Iris pigment epithelial cell (primary cell): Measurements from ENCODE around the gene EIF2S3.
"Not testable (repeated sequence)": the region's sequence is repeated elsewhere in the genome, so short reads cannot be mapped to it uniquely, and the experiment has no call there.

Source experiments
- DNase-seq: peaks from one replicate; pipeline ENCODE4 v3.0.0-alpha.2; 2011; ENCODE audit warnings: low read depth

Gene EIF2S3

DNA sequence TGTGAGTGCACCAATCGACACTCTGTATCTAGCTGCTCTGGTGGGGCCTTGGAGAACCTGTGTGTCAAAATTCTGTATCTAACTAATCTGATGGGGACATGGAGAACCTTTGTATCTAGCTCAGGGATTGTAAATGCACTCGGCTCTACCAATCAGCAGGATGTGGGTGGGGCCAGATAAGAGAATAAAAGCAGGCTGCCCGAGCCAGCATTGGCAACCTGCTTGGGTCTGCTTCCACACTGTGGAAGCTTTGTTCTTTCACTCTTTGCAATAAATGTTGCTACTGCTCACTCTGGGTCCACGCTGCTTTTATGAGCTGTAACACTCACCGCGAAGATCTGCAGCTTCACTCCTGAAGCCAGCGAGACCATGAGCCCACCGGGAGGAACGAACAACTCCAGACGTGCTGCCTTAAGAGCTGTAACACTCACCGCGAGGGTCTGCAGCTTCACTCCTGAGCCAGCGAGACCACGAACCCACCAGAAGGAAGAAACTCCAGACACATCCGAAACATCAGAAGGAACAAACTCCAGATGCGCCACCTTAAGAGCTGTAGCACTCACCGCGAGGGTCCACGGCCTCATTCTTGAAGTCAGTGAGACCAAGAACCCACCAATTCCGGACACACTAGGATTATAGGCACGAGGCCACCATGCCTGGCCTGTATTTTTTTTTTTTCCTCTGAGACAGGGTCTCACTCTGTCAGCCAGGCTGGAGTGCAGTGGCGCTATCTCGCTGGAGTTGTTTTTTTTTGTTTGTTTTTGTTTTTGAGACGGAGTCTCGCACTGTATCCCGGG lies 4.0 kb upstream of the EIF2S3 start:
- not testable (repeated sequence) for DNase-seq

DNA sequence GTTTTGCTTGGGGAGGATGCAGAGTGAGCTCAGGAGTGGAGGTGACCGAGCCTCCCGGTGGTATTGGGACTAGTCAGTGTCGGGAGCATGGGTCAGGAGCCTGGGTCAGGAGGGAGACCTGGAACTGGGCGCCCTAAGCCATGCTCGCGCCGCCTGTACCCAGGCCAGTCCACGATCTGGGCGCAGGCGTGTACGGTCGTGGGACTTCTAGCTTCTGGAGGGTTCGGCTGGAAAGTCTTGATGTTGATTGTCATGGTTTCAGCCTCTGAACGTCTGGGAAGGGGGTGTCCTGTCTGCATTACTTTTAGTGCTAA lies 244 bp downstream of the EIF2S3 start:
- DNase-seq: no peak

DNA sequence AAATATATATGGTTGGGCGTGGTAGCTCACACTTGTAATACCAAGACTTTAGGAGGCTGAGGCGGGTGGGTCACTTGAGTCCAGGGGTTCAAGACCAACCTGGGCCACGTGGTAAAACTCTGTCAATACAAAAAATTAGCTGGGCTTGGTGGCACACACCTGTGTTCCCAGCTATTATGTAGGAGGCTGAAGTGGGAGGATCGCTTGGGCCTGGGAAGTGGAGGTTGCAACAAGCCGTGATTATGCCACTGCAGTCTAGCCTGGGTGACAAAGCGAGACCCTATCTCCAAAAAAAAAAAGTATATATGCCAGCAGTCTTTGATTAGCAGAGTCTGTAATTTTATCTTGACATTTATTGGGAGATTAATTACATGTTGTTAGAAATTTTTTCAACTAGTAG lies 8.7 kb downstream of the EIF2S3 start:
- DNase-seq: no peak

DNA sequence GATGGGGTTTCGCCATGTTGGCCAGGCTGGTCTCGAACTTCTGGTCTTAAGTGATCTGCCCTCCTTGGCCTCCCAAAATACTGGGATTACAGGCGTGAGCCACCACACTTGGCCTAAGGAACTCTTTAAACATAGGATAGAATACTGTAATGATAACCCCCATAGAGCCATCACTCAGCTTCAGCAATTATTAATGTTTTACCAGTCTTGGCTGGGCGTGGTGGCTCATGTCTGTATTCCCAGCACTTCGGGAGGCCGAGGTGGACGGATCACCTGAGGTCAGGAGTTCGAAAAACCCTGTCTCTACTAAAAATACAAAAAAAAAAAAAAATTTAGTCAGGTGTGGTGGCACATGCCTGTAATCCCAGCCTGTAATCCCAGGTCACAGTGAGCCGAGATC lies 15.1 kb downstream of the EIF2S3 start:
- no peak for DNase-seq

DNA sequence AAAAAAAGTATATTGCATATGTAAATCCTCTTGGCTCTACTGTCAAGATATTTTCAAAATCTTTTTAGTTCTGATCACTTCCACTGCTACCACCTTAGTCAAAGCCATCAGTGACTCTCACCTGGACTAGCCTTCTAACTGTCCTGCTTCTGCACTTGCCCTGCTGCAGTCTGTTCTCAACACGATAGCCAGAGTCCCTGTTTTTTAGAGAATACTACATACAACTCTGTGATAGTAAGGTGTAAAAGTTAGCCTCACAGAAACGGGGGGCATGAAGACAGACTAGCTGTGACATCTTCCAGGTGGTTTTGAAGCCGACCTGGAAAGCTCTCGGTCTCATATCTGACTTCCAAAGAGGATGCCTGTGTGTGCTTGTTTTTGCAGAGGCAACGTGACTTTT lies 24.7 kb downstream of the EIF2S3 start:
- DNase-seq: no peak

DNA sequence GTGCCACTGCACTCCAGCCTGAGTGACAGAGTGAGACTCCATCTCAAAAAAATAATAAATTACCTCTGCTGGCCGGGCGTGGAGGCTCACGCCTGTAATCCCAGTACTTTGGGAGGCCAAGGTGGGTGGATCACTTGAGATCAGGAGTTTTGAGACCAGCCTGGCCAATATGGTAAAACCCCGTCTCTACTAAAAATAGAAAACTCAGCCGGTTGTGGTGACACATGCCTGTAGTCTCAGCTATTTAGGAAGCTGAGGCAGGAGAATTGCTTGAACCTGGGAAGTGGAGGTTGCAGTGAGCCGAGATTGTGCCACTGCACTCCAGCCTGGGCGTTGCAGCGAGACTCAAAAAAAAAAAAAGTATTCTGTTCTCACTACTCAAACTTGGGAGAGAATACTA lies 25.5 kb downstream of the EIF2S3 start:
- DNase-seq: not testable (repeated sequence)

DNA sequence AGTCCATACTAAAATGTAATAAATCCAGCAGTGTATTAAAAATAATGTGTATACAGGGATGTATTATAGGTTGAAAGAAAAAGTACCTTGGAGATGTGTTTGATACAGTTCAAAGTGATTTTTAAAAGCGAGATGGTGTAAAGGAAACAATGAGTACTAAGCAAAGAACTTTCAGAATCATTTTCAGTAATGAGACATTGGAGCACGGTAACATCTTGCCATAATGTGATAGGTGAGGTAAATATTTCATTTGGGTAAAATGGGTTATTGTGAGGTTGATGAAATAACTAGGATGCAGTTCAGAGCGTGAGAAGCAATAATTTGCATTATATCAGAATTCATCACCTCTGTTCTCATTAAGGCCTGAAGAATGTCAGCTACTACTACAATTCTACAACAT lies 25.9 kb downstream of the EIF2S3 start:
- no peak for DNase-seq

DNA sequence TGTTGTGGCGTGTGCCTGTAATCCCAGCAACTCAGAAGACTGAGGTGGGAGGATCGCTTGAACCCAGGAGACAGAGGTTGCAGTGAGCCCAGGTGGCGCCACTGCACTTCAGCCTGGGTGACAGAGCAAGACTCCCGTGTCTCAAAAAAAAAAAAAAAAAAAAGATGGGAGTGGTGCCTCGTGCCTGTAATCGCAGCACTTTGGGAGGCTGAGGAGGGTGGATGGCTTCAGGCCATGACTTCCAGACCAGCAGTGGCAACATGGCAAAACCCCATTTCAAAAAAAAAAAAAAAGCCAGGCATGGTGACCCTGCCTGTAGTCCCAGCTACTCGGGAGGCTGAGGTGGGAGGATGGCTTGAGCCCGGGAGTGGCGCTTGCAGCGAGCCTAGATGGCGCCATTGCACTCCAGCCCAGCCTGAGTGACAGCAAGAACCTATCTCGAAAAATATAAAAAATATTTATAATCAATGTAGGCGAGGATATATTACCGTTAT lies 27.0 kb downstream of the EIF2S3 start:
- peak; percentile 75 for DNase-seq

DNA sequence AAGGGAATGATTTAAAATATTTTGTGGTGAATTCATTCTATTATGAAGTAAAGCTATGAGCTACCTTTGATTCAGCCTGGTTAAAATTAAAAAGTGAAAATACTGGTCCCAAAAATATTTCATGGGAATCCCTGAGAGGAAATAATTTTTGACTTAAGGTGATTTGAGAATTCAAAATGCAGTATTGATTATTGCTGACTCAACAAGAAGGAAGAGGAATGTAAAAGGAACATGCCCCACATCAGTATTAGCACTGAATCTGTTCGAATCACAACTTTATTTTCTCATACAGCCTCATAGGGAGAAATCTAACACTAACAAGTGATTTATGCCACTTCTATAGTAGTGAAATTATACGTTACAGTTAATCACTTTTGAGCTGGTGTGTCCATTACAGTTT lies 27.7 kb downstream of the EIF2S3 start:
- DNase-seq: no peak

DNA sequence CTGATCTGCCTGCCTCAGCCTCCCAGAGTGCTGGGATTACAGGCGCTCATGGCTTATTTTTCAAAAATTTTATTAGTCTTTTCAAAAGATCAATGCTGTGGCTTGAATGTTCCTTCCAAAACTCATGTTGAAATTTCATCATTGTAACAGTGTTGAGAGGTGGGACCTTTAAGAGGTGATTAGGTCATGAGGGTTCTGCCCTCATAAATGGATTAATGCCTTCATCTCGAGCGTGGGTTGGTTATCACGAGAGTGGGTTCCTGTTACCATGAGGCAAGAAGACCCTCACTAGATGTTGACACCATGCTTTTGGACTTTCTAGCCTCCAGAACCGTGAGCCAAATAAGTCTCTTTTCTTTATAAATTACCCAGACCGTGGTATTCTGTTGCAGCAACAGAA lies 30.3 kb downstream of the EIF2S3 start:
- DNase-seq: no peak

DNA sequence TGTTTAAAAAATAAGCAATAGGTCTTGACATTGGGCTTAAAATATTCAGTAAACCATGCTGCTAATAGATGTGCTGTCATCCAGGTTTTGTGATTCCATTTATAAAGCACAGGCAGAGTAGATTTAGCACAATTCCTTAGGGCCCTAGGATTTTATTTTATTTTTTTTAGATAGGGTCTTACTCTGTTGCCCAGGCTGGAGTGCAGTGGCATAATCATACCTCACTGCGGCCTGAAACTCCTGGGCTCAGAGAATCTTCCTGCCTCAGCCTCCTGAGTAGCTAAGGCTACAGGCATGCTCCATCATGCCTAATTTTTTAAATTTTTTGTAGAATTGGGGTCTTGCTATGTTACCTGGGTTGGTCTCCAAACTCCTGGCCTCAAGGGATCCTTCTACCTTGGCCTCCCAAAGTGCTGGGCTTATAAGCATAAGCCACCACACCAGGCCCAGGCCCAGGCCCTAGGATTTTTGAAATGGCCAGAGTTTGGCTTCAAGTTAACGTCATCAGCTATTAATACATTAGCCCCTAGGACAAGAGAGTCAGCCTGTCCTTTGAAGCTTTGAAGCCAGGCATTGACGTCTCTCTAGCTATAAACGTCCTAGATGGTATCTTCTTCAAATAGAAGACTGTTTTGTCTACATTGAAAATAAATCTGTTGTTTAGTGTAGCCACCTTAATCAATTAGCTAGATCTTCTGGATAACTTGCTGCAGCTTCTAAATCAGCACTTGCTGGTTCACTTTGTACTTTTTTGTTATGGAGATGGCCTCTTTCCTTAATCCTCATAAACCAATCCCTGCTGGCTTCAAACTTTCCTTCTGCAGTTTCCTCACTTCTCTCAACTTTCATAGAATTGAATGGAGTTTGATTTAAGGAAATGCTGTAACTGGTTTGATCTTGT lies 35.8 kb downstream of the EIF2S3 start:
- DNase-seq: no peak

DNA sequence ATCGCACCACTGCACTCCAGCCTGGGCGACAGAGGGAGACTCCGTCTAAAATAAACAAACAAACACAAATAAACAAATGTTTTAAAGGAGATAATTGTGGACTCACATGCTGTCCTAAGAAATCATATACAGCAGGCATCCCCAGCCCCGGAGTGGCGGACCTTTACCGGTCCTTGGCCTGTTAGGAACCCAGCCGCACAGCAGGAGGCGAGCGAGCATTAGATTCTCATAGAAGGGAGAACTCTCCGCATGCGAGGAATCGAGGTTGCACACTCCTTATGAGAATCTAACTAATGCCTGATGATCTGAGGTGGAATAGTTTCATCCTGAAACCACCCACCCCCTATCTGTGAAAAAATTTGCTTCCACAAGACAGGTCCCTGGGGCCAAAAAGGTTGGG lies 39.0 kb downstream of the EIF2S3 start:
- no peak for DNase-seq

DNA sequence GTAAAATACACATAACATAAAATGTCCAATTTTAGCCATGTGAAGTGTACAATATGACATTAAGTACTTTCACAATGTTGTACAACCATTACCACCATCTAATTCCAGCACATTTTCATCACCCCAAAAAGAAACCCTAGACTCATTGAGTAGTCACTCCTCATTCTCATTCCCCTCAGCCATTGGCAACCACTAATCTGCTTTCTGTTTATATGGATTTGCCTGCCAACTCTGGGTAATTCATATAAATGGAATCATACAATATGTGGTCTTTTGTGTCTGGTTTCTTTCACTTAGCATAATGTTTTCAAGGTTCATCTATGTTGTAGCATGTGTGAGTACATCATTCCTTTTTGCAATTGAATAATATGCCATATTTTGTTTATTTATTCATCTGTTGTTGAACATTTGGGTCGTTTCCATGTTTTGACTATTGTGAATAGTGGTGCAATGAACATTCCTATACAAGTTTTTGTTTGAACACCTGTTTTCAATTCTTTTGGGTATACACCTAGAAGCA lies 43.0 kb downstream of the EIF2S3 start:
- DNase-seq: peak; percentile 40

DNA sequence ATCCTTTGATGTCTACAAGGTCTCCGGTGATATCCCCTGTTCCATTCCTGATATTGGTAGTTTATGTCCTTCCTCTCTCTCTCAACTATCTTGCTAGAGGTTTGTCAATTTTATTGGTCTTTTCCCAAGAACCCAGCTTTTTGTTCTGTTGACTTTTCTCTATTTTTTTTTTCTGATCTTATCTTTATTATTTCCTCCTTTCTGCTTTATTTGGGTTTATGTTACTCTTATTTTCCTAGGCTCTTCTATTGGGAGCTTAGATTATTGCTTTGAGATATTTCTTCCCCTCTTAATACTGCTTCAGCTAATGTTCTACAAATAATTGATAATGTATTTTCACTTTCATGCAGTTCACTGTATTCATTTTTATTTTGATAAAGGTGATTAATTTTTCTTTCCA lies 44.2 kb downstream of the EIF2S3 start:
- no peak for DNase-seq

DNA sequence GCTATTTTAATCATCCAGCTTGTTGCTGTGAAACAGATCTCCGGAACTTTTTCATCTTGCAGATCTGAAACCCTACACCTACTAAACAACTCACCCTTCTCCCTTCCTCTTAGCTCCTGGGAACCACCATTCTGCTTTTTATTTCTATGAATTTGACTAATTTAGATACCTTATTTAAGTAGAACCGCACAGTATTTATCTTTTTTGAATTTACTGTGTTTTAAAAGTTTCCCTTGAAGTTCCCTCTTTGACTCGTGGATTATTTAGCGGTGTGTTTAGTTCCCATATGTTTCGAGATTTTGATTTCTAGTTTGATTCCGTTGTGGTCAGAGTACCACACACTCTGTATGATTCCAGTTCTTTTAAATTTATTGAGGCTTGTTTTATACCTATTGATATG lies 44.6 kb downstream of the EIF2S3 start:
- DNase-seq: peak; percentile 9

DNA sequence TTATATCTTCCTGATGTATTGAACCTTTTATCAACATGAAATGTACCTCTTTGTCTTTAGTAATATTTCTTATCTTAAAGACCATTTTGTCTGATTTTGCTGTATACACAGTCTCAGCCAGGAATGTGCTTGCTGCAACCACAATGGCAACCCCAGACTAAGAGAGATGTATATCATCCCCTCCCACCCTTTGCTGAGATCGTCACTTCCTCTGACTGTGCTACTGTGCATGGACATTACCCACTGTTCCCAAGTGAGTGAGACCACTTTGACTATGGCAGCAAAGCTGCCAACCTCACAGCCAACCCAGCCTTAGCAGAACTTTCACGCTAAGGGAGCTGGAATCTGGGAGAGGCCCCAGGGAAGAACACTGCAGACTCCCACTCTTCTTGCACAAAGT lies 46.0 kb downstream of the EIF2S3 start:
- peak; percentile 78 for DNase-seq

DNA sequence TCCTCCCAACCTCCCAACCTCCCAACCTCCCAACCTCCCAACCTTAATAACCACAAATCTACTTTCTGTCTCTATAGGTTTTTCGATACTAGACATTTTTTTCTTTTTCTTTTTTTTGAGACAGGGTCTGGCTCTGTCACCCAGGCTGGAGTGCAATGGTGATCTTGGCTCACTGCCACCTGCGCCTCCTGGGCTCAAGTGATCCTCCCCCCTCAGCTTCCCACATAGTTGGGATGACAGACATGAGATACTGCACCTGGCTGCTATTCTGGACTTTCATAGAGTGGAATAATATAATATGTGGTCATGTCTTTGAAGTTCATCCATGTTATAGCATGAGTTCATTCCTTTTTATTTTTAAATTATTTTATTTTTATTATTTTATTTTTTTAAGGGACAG lies 55.3 kb downstream of the EIF2S3 start:
- no peak for DNase-seq

DNA sequence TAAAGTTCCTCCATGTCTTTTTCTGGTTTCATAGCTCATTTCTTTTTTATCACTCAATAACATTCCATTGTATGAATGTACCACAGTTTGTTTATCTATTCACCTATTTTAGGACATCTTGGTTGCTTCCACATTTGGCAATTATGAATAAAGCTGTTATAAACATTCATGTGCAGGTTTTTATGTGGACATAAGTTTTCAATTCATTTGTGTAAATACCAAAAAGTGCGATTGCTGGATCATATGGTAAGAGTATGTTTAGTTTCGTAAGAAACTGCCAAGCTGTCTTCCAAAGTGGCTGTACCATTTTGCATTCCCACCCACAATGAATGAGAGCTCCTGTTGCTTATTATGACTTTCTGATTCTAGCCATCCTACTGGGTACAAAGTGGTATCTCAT lies 58.4 kb downstream of the EIF2S3 start:
- peak; percentile 57 for DNase-seq

DNA sequence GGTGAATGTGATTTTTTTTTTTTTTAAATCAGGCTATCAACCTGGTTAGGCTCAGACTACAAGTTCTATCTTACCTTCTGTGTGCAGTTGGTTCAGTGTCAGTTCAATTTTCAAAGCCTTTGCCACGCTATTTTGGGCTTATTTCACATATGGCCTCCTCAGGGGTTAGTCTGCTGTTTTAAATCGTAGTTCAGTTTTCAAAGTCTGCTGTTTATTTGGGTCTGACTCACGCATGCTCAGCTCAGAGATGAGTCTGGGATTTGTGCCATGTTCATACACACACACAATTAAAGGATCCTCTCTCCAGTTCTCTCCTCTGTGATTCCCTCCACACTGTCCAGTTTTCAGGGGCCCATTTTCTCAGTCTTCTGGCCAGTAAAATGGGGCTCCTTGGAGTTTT lies 62.5 kb downstream of the EIF2S3 start:
- peak; percentile 81 for DNase-seq

DNA sequence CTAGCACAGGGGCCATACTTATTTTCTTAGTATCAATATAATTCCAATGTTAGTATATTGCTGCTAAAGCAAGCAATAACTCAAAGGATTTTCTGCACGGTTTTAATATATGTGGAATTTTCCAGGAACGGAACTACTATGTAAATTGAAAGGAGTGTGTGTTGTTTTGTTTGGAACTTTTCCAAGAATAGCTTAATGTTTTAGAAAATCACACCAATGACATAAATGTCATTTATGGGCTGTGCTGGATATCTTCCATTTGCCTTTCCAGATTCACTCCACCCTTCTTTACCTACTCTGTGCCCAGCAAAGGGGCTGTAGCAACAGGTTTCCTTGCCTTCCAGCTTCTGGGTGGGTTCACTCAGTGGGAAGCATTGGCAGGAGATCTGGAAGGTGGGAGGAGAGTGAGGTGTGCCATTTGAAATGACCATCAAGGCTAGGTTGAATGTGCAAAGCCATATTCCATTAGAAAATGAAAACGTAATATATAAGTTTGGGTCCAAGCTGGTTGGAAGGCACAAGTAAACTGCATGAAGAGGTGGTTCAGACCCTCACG lies 69.6 kb downstream of the EIF2S3 start:
- no peak for DNase-seq

DNA sequence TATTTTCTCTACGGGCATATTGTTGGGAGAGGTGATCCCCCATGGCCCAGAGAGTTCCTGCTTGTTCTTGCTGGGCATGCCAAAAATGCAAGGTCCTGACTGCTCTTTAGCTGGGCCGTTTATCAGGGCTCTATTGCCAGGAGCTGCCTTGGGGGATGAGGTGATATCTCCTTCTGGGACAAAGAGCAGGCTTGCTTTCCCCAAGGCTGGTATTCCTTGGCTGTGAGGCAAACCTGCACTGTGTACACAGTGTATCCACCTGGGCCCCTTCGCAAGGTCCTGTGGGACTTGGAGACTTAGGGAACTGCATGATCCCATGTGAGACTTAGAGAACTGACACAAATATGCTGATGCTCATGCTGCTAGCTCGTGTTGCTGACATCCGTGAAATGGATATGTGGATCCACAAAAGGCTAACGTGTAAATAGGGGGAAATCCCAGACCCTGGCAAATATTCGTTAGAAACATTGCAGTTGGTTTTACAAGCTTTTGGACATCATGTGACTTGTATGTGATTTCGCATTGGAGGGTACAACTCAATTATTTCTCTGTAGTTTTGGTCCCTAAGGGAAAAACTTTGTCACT lies 70.4 kb downstream of the EIF2S3 start:
- DNase-seq: no peak
